Activated gamma-delta T cell treated with Interleukin-2 at 50 U/mL for 16 hours (primary cell): ENCODE measurements around the gene PPP1R10.
"Not testable (repeated sequence)": the region's sequence is repeated elsewhere in the genome, so short reads cannot be mapped to it uniquely, and the experiment has no call there.

Experiments
- DNase-seq: peaks from one replicate; pipeline ENCODE4 v3.0.0-alpha.2; 2020

PPP1R10 gene

DNA sequence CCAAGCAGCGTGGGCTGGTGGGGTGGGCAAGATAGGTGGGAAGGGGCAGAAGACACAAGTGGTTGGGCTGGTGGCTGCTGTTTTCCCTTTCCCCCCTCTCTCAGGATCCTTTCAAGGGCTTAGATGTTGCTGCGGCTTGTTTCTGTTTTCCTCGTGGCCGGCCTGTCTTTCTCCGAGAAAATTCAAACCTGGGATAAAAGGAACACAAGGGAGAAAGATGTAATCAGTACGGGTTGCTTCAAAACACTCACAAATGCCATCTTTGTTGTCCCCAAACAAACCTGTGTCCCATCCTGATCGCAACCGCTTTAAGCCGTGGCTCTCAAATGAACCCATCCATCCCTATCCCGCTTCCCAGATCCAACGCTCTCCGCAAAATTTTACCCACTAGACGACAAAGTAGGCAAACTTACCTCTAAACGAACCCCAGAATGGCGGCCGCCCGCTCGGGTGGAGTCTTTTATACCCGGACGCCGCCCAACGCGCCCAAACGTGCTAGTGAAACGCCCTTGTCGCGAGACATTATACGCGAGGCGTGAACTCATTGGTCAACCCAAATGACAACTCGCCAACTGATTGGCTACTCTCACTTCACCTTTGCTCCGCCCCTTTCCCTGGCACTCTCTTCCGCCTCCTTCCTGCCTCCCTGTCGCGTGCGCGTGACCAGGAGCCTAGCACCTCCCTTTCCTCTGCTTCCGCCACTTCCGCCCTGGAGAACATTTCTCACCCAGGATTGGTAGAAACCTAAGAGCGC, at the start of gene PPP1R10:
Gene PPP1R10, minus strand, starts transcription at position 433 of the 754 bp plus-strand sequence. CDS start 7,299 bp downstream, outside the sequence.
- DNase-seq, result peak; percentile 98

DNA sequence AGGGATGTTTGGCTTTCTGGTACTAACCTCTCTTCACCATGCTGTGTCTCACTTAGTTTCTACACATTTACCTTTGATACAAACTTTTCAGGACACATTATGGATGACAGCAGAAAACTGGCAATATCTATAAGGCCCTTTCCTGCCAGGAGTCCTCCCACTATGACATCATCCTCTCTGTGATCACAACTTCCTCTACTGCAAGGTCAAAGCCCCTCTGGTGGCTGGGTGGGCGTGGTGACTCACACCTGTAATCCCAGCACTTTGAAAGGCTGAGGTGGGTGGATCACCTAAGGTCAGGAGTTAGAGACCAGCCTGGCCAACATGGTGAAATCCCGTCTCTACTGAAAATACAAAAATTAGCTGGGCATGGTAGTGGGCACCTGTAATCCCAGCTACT, 49.3 kb upstream of the PPP1R10 start:
- DNase-seq, result not testable (repeated sequence)

DNA sequence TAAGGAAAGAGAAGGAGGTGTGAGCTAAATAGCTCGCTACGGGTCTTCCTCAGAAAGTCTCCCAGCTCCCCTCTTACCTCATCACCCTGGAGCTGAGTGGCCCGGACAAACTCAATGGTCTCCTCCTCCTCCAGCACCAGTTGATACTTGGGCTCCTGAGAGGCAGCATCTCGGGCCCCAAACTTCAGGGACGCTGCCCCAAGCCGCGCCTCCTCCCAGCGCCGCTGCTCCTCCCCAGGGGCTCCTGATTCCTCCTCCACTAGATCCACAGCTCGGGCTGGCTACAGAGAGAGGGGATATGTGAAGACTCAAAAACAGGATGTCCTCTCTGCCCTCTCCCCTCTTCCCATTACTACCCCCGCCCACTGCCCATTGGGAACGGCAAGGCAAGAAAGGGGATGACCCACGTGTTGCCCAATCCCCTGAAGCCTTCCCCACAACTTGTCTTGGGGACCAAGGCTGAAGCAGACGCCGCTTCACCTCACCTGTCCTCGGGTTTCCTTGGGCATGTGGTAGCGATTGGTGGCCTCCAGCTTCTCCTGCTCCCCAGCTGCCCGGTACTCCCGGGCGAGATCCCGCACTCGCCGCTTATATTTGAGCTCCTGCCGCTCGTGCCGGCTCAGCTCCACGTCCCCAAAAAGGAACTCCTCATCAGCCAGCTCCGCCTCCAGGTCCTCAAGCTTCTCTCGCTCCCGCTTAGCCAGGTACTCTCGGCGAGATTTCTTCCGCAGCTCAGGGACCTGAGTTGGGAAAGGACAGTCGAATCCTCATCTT, 48.1 kb upstream of the PPP1R10 start:
- no peak for DNase-seq

DNA sequence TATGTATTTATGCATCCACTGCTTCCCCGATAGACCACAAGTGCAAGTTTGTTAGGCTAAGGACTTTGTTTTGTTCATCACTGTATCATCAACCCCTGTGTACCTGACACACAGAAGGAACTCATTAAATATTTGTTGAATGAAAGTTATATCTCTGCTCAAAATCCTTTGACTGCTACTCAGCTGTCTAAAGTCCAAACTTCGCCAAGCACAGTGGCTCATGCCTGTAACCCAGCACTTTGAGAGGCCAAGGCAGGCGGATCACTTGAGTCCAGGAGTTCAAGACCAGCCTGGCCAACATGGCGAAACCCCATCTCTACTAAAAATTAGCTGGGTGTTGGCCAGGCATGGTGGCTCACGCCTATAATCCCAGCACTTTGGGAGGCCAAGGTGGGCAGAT, 40.9 kb upstream of the PPP1R10 start:
- DNase-seq, result not testable (repeated sequence)

DNA sequence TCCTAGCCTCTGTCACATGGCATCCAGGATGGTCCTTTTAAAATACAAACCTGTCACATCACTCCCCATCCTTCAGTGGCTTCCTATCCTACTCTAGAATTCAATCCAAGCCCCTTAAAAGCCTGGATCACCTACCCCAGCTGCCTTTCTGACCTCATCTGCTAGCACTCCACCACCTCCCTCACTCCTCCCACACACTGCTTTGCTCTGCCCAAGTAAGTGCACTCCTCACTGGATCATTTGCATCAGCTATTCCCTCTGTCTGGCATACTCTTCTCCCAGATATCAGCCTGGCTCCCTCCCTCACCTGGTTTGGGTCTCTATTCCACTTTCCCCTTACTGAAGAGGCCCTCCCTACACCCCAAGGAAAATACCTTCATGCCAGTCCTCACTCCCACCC, 40.4 kb upstream of the PPP1R10 start:
- DNase-seq, result no peak

DNA sequence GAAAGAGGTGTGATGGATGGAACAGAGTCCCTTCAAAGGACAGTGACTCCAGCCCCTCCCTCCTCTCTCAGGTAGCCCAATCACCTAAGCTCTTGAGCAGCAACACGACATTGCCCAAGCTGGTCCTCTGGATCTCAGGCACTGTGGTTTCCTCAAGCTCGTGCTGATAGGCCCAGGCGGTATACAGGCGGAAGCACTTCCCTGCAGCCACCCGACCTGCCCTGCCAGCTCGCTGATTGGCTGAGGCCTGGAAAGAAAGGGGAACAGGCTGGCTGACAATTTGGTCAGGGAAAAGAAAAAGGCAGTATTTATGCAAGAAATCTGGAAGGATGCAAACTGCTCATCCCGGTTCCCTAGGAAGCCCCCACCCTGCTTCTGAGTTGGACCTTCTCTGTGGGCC, 39.5 kb upstream of the PPP1R10 start:
- no peak for DNase-seq

DNA sequence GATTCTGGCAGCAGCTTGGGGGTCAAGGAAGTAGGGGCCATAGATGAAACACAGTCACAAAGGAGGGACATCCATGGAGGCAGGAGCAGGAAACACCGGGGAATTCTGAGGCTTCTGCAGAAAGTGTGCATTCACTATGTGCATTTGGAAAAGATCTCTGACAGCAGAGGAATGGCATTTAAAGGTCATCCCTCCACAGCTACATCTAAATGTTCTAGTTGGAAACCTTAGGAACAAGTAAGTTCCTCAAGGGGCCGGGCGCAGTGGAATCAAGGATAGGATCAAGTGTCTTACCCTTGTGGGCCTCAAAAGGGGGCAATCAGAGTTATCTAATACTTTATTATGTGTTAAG, 38.7 kb upstream of the PPP1R10 start:
- no peak for DNase-seq

DNA sequence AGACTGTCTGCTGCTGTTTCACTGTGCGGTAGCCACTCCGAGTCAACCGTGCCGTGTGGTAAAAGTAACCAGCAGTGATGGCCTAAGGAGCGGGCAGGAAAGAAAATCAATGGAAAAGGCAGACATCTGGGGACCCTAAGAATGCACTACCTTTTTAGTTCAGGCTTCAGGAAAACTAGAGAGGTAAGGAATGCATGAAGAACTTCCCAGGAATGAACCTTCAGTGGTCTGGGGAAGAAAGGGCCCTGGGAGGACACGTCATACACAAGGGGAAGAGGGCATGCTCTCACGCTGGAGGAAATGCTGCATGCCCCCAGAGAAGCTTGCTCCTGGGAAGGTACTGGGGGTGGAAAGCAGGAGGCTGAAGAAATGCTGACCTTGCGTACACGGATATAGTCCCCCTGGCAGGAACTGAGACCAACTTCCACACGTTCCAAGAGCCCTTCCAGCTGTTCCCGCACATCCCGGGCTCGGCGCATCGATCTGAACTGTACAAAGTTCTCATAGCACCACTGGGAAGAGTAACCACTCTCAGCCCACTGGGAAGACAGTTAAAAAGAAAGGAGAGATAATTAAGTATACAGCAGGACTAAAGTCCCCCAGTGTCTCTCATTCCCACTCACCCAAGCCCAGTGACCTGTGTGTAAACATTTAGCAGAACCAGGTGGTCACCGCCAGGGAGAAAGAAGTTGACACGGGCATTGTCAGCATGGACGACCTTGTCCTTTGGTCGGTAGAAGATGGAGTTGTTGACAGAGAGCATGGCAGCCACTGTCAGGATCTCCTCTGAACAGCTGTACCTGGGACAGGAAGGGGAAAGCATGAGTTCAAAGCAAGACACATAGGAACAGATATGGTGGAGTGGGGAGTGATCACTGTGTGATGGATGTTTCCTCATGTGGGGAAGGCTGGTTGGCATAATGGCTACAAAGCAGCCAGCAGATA, 38.0 kb upstream of the PPP1R10 start:
- no peak for DNase-seq

DNA sequence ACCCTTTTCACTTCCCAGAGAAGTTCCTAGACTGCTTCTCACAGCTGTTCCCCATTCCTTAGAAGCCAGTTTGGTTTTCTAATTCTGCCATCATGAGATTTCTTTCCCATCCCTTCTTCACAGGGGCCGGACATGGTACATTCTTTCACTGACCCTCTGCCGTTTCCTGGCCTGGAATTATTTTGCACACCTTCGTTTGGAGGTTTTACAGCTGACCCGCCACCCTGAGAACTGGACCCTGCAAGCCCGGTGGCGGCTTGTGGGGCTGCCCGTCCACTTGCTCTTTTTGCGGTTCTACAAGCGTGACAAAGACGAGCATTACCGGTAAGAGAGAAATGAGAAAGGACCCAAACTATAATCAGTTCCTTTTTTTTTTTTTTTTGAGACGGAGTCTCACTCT, 34.1 kb upstream of the PPP1R10 start:
- no peak for DNase-seq

DNA sequence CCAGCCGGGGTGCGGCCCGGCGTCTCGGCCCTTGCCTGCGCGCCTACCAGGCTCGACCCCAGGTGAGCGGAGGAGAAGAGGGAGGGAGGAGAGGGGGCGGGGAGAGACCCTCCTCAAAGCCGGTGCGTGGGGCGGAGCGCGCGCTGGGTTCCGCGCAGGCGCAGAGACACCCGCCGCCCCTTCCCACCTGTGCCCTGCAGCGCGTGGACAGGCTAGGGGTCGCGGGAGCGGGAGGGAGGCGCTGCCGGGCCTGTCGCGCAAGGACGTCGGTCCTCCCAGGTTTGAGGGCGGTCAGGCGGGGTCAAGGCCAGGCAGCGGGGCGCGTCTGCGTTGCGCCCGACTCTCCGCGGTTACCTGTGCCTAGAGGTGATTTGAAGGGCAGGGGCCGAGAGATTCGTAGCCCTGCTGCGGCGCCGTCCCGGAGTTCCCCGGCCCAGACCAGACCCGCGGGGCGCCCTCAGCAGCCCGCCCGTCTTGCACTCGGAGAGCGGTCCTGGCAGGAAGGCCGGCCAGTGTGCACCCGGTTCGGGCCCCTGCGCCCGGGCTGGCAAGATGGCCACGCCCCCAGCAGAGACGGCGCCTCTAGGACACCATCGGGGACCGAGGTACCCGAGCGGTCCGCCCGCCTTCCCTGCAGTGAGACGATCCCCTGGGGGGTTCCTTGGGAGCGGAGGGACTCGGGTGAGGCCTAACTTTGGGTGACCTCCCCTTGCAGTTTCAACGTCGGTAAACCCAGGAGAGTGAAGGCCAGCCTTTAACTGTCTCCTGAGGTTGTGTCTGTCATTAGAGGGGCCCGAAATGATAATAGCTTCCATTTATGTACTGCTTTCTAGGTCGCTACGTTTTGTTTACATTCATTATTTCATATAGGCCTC, 30.4 kb upstream of the PPP1R10 start:
- peak; percentile 65 for DNase-seq

DNA sequence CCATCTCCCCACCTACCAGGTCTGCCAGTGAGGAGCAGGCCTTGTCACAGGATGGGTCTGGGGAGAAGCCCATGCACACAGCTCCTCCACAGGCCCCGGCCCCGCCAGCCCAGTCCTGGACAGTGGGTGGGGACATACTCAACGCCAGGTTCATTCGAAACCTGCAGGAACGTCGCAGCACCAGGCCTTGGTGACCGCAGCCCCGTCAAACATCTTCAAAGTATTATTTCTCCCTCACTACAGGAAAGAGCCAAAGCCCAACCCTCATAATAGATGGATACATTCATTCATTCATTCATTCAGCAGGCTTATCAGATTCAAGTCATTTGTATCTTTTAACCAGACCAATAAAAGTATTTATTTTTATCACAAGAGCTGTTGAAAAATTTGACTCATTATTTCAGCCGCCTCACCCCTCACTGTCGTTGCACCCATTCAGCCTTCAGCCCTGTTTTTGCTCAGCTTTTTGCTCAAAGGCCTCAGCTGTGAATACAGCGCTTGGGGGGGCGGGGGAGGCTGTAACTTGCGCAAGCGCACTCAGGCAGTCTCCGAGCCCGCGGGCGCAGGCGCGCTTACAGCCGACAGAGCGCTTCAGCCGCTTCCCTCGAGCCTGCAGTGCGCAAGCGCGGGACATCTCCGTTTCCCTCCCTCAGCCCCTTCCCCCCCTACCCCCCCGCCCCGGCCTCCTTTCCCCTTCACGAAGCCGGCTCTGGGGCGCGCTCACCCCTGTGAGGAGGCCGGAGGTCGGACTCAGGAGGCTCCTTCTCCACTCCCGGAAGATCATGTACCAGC, 29.6 kb upstream of the PPP1R10 start, which contains the start of gene C6orf136:
Gene C6orf136, plus strand, starts transcription at position 684 of the 792 bp plus-strand sequence. Its CDS starts 99 bp downstream, at position 783.
- peak; percentile 91 for DNase-seq

DNA sequence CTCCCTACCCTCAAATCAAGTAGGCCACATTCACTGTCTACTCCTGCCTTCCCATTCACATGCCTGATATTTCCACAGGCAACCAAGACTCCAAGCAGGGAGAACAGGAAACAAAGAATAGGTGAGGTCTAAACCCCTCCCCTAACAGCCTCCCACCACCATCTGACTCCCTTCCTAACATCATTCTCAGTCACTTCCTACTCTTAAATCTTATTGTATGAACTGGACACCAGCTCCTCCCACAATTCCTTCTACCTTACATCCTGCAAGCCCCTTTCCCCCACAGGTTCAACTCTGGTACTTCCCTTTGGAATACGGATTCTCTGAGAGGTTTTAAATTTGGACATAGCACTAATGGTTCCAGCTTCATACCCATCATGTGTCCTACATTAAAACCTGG, 28.9 kb upstream of the PPP1R10 start:
- no peak for DNase-seq

DNA sequence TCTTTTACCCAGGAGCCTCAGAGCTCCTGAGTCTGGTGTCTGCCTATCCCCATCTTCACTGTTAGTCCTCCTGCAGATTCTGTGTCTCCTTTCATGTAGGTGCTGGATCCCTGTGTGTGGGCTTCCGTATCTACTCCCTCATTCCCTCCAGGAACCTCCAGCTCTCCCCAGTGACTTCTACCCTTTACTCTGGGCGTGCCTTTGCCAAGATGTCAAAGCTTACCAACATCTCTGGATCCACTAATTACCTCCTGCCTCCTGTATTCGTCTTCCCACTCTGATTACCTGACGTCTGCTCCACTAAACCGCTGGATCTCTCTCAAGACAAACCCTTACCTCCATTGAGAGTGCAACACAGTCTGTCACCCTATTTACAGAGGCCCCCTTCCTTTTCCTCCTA, 27.7 kb upstream of the PPP1R10 start:
- DNase-seq, result no peak

DNA sequence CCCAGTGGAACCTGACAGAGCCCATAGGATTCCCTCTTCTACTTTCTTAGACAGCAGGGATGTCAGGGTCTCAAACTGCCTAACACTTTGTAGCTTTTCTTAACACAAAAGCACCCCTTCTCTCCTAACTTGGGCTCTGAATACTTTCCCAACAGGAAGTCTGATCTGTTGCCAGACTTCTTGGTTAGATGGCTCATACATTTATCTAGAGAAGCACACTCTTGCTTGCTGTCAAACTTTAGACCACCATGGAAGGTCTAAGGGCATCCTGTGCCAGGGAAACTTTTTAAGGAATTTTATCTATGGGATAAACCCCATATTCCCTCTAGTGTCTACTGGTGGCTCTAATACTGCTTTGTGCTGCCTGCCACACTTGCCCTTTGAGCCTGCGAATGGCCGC, 26.6 kb upstream of the PPP1R10 start:
- no peak for DNase-seq

DNA sequence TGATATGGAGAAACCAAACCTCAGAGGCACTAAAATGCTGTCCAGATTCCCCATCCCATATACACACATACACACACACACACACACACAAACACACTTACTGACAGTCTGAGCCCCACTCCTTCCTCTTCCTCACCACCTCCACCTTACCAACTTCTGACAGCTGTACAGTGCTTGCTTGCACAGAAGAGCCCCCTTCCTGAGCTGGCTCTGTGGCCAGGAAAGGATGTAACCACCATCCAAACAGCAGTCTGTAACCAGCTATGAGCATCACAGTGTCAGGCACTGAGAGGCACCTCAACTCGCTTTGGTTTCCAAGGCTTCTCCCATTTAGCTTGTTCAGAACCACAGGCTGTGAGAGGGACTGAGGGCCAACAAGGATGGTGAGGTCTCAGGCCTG, 24.0 kb upstream of the PPP1R10 start:
- no peak for DNase-seq

DNA sequence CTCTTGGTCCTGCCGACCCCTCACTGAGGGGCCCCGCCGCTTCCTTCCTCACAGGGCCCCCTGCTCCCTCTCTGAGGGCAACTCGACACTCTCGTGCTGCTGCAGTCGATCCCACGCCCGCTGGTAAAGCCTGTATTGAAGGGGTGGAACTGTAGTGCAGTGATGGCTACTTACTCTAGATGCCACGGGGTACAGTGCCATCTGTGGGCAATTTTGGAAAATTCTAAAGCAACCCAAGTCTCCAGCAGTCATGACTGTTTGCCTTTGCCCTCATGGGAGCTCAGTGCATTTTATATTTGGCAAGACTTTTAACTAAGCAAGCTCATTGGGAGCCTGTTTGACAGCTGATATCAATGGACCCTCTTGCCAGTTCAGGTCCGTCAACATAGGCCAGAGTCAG, 23.4 kb upstream of the PPP1R10 start:
- DNase-seq, result no peak

DNA sequence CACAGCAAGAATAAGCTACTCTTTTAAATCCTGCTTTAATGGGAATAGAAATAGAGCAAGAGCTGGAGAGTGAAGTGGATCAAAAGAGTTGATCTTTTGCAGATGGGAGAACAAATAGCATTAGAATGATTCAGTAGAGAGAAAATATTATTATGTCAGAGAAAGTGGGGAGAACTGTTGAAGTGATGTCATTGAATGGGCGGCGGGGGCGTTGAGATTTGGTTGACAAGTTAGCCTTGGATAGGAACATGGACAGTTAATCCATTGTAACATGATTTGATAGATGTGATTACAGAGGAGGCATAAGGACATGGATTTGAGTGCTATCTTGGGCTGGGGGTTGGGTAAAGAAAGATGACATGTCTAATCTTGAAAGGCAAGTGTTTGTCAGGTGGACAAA, 18.8 kb upstream of the PPP1R10 start:
- no peak for DNase-seq

DNA sequence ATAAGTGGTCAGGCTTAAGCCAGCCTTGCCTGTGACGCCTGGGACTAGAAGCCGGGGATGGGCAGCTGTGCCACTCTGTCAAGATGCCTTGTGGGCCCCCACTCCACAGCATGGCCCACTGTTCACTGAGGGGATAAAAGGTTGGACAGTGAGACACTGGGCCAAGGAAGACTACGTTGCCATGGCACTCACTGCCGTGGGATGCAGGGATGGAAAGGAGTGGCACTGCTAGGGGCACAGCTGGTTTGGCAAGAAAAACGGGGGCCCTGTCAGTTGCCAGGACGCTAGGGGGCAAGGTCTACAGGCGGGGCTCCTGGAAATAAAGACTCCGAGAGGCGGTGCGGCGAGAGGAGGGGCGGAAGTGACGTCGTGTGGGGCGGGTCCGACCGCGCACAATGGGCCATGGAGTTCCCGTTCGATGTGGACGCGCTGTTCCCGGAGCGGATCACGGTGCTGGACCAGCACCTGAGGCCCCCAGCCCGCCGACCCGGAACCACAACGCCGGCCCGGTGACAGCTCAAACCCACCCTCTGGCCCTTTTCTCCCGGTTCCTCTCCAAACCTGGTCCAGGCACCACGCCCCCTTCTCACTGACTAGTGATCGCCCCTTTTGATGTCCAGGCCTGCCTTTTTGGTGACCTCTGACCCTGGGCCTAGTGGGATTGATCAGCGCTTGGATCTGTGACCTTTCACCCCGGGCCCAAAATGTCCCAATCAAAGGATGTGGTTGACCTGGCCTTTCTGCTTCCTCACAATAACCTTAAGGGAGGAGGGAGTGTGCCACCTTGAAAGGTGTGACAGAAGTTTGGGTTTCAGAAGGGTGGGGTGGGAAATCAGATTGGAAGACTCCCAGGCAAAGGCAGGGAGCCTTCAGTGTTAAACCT, 9.7 kb upstream of the PPP1R10 start, which contains the start of gene ATAT1:
Gene ATAT1, plus strand, starts transcription at position 391 of the 883 bp plus-strand sequence.
- peak; percentile 89 for DNase-seq

DNA sequence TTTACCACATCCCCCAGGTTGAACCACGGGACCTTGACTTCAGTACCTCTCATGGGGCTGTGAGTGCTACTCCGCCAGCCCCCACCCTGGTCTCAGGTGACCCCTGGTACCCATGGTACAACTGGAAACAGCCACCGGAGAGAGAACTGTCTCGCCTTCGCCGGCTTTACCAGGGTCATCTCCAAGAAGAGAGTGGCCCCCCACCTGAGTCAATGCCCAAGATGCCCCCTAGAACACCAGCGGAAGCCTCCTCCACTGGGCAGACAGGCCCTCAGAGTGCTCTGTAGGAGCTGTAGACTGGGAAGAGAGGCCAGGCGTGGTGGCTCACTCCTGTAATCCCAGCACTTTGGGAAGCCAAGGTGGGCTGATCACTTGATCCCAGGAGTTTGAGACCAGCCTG, 8.5 kb upstream of the PPP1R10 start:
- no peak for DNase-seq

DNA sequence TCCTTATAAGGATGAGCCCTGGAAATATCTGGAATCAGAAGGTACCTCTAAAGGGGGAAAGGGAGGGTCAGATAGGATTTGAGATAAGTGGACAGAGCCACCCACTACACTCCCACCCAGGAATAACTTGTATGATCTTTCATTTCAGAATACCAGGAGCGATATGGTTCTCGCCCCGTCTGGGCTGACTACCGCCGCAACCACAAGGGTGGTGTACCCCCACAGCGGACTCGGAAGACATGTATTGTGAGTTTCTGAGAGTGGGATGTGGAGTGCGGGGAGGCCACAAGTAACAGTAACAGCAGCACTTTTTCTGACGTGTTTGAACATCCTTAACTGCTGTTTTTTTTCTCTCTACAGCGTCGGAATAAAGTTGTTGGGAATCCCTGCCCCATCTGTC, 2.5 kb upstream of the PPP1R10 start:
- no peak for DNase-seq
